Coronary artery (tissue), 2 donors: ENCODE data around the gene ALG8.
A peak's percentile ranks its signal among the peaks of the same experiment; 100 is the strongest.

Experiments
- DNase-seq: peaks from one replicate; pipeline ENCODE4 v3.0.0-alpha.2; 2017; ENCODE audit warnings: low spot score
- H3K27ac ChIP-seq, 2 donors: fragments of 200-600 bp; sonication (generic); one replicate each; pipeline ENCODE4 v1.5.1; 2016 to 2019
- H3K4me3 ChIP-seq: fragments of 200-600 bp; sonication (generic); 2 replicates; pipeline ENCODE4 v1.5.1; 2016; ENCODE audit warnings: mild to moderate bottlenecking, moderate library complexity
- CTCF ChIP-seq: fragments of 200-600 bp; sonication (generic); IDR thresholded peaks from one replicate; pipeline ENCODE4 v1.5.1; 2019; ENCODE audit warnings: antibody characterized with exemption

Gene ALG8

GRCh38 chr11:78139422-78140391 lies at the start of gene ALG8:
ALG8 (minus strand) TSS chr11:78139626; CDS start chr11:78139588, 38 bp downstream.
- Histone ChIP-seq H3K4me3 (peak within 1 kb of the TSS; percentile 72), H3K27ac (peak within 1 kb of the TSS in 1 of 2 donors; percentile 51)
- TF ChIP-seq CTCF: no peak
- peak; percentile 93 for DNase-seq

DNA sequence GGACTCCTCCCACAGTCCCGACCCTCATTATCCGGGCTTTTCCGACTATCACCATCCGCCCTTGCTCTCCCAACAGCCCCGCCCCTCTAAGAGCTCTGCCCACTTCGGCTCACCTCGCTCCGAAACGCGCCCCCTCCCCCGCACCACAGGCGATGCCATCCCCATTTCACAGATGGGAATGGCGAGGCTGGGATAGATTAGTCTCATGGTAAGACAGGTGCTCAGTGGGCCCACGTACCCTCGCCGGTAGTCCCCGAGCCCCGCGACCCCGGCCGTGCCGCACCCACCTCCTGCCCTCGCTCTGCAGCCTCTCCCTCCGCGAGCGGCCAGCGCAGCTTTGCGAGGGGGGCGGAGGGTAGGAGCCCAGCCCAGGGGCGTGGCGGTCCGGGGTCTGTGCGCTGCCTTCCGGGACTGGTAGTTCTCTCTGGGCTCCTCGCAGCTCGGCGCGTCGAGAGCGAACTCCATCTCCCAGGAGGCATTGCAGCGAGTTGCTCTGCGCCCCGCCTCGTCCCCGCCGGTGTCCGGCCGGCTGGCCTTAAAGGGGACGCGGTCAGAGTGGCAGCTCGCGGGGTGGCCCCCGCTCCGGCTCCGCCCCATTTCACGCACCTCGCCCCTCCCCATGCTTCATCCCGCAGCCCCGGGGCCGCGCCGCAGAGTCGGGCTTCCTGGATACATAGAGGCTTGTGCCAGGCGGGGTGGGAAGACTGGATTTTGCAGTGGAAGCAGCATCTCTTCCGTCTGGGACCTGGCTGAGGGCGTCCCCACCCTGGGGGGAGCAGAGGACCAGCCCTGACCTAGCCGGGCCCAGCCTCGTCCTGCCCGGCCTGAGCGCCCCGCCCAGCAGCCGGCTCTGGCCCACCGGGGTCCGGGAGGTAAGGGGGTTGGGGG lies 49.1 kb upstream of the ALG8 start, which contains the start of the genes KCTD21 and USP35:
Gene KCTD21, minus strand, starts transcription at position 341 of the 888 bp plus-strand sequence. CDS start 14,072 bp downstream, outside the sequence.
Gene USP35, plus strand, starts transcription at position 634 of the 888 bp plus-strand sequence. CDS start 7,327 bp downstream, outside the sequence.
- peak; percentile 99 for DNase-seq
- peak within 1 kb of the TSS; percentile 92 for H3K4me3 ChIP-seq
- H3K27ac ChIP-seq: peak within 1 kb of the TSS; percentile 92 to 96
- no peak for TF ChIP-seq CTCF

DNA sequence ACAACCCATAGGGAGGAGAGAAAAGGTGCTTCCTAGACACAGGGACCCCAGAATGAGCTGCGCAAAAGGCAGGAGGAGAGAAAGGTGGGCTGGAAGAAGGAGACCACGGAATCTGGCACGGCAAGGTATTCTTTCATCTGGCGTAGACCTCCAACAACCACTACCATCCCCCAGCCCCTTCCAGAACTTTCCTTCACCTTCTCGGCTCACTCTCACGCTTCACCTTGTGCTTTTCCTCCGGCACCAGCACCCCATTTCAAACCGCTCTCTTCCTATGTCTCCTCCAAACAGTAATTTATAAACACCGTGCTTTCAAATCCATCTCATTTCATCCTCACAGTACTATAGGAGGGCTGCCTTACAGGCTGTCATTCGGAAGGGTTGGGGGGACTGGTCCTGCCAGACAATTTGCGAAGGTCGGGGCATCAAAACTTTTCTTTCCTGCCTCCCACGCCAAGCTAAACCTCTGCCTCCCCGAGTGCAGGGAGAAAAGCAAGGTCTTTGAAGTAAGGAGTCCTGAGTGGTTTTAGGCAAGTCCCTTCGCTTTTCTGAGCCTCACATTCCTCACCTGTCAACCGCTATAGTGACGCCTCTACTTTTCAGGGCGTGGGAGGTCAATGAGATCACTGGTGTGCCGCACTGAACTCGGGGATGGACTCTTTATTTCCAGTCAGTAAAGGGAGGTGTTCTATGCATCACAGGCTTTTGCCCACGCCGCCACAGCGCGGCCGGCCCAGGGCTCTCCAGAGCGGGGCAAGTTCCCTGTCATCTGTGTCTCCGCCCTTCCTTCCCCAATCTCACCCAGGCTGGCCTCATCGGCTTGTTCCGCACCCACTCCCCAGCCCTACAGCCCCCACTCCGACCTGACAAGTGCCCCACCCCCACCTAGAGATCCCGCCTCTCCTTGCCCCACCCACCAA lies 48.2 kb upstream of the ALG8 start:
- no peak for TF ChIP-seq CTCF
- H3K27ac ChIP-seq: peak overlapping the region; percentile 92 to 96
- no peak for DNase-seq
- H3K4me3 ChIP-seq: peak overlapping the region; percentile 92

GRCh38 chr11:78181185-78181584 lies 41.8 kb upstream of the ALG8 start:
- DNase-seq: no peak
- no peak overlapping the region for H3K4me3 ChIP-seq
- peak overlapping the region in 1 of 2 donors; percentile 13 for H3K27ac ChIP-seq
- TF ChIP-seq CTCF: no peak

DNA sequence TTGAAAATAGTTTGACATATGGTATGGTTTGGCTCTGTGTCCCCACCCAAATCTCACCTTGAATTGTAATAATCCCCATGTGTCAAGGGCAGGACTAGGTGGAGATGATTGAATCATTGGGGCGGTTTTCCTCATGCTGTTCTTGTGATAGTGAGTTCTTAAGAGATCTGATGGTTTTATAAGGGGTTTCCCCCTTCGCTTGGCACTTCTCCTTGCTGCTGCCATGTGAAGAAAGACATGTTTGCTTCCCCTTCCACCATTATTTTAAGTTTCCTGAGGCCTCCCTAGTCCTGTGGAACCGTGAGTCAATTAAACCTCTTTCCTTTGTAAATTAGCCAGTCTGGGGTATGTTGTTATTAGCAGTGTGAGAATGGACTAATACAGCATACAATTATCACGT lies 41.3 kb upstream of the ALG8 start:
- H3K27ac ChIP-seq: peak overlapping the region in 1 of 2 donors; percentile 13
- no peak for TF ChIP-seq CTCF
- no peak for DNase-seq
- no peak overlapping the region for H3K4me3 ChIP-seq
